Liver (tissue), 9 donors: Measurements from ENCODE around the gene HEPACAM. TPM values are rescaled to one million over a fixed set of nuclear protein-coding genes. Genes with fewer than 3 reads are reported as not detected.

Source experiments
- DNase-seq: peaks from one replicate; pipeline ENCODE4 v3.0.0-alpha.2; 2017; ENCODE audit warnings: low spot score
- H3K27ac ChIP-seq, 2 donors: one replicate each; pipeline ENCODE4 v1.7.0; 2013; ENCODE audit warnings: inconsistent platforms in 2 of 2, low read length in 2 of 2, control low read depth in 1 of 2, low read depth in 1 of 2, mild to moderate bottlenecking in 1 of 2
- H3K27me3 ChIP-seq, 4 donors: one replicate each; pipeline versions ENCODE4 v1.6.1 to v1.7.0; 2013; ENCODE audit warnings: low read length in 3 of 4, inconsistent platforms in 1 of 4, mild to moderate bottlenecking in 1 of 4, moderate library complexity in 1 of 4; ENCODE audit not compliant: control insufficient read depth in 4 of 4, insufficient read depth in 4 of 4
- H3K36me3 ChIP-seq, 4 donors: one replicate each; pipeline versions ENCODE4 v1.6.1 to v1.7.0; 2013; ENCODE audit warnings: low read length in 3 of 4, mild to moderate bottlenecking in 3 of 4, low read depth in 1 of 4, moderate library complexity in 1 of 4; ENCODE audit not compliant: control insufficient read depth in 4 of 4, insufficient read depth in 3 of 4
- H3K4me1 ChIP-seq, 4 donors: one replicate each; pipeline versions ENCODE4 v1.6.1 to v1.7.0; 2013; ENCODE audit warnings: low read length in 3 of 4, mild to moderate bottlenecking in 3 of 4, moderate library complexity in 1 of 4; ENCODE audit not compliant: control insufficient read depth in 4 of 4, insufficient read depth in 4 of 4
- H3K4me3 ChIP-seq, 3 donors: one replicate each; pipeline versions ENCODE4 v1.6.1 to v1.7.0; 2013; ENCODE audit warnings: low read length in 3 of 3, control low read depth in 1 of 3, low read depth in 1 of 3, mild to moderate bottlenecking in 1 of 3
- H3K9ac ChIP-seq, 2 donors: one replicate each; pipeline ENCODE4 v1.7.0; 2013; ENCODE audit warnings: low read length in 2 of 2, mild to moderate bottlenecking in 2 of 2, moderate library complexity in 2 of 2, control low read depth in 1 of 2, low read depth in 1 of 2
- H3K9me3 ChIP-seq, 4 donors: one replicate each; pipeline versions ENCODE4 v1.6.1 to v1.7.0; 2013; ENCODE audit warnings: low read length in 3 of 4; ENCODE audit not compliant: control insufficient read depth in 4 of 4
- EGR1 ChIP-seq, 2 donors: IDR thresholded peaks; 2 replicates each; pipeline ENCODE4 v1.6.1; 2016 to 2018; ENCODE audit warnings: antibody characterized with exemption in 2 of 2, low read depth in 2 of 2
- FOXA1 ChIP-seq: IDR thresholded peaks from 2 replicates; pipeline ENCODE4 v1.6.1; 2016; ENCODE audit warnings: antibody characterized with exemption
- FOXA2 ChIP-seq: IDR thresholded peaks from 2 replicates; pipeline ENCODE4 v1.6.1; 2016; ENCODE audit warnings: antibody characterized with exemption
- GABPA ChIP-seq, 2 donors: IDR thresholded peaks in 1 of 2; conservative IDR thresholded peaks in 1 of 2; 2 replicates each; pipeline ENCODE4 v1.6.1; 2016; ENCODE audit warnings: antibody characterized with exemption in 2 of 2, mild to moderate bottlenecking in 1 of 2, moderate library complexity in 1 of 2
- HNF4A ChIP-seq, 2 donors: conservative IDR thresholded peaks; 2 replicates each; pipeline ENCODE4 v1.6.1; 2016; ENCODE audit warnings: antibody characterized with exemption in 2 of 2, mild to moderate bottlenecking in 2 of 2
- HNF4G ChIP-seq: IDR thresholded peaks from 2 replicates; pipeline ENCODE4 v1.6.1; 2016; ENCODE audit warnings: antibody characterized with exemption
- JUND ChIP-seq, 2 donors: IDR thresholded peaks; 2 replicates each; pipeline ENCODE4 v1.6.1; 2016; ENCODE audit warnings: antibody characterized with exemption in 2 of 2
- NR2F2 ChIP-seq: IDR thresholded peaks from 2 replicates; pipeline ENCODE4 v1.6.1; 2016; ENCODE audit warnings: antibody characterized with exemption
- RAD21 ChIP-seq, 2 donors: IDR thresholded peaks; 2 replicates each; pipeline ENCODE4 v1.6.1; 2016; ENCODE audit warnings: antibody characterized with exemption in 2 of 2, mild to moderate bottlenecking in 2 of 2
- RXRA ChIP-seq, 2 donors: IDR thresholded peaks; 2 replicates each; pipeline ENCODE4 v1.6.1; 2017 to 2018; ENCODE audit warnings: antibody characterized with exemption in 2 of 2, mild to moderate bottlenecking in 1 of 2
- TAF1 ChIP-seq: conservative IDR thresholded peaks from 2 replicates; pipeline ENCODE4 v1.6.1; 2016; ENCODE audit warnings: antibody characterized with exemption, mild to moderate bottlenecking
- YY1 ChIP-seq: IDR thresholded peaks from 2 replicates; pipeline ENCODE4 v1.6.1; 2016; ENCODE audit warnings: antibody characterized with exemption, mild to moderate bottlenecking
- WGBS: extraction: QIAGEN DNeasy Blood & Tissue Kit; methylation state at CpG from one replicate; pipeline ENCODE4 v1.1.7; 2013; 5-methylcytosine and 5-hydroxymethylcytosine counted together
- polyA plus RNA-seq, 2 donors: library from polyadenylated mRNA; stranded (reverse) in 1 of 2; unstranded in 1 of 2; fragments of 200-250 nt in 1 of 2; fragments of >200 nt in 1 of 2; fragmentation: Nextera tagmentation in 1 of 2; extraction: Ambion mirVana in 1 of 2; gene quantifications; one replicate each; pipeline versions ENCODE4 v1.2.1 to v1.2.3, GENCODE V29; 2013 to 2015
- total RNA-seq, 2 donors: library from RNA; depleted of rRNA; stranded (reverse); fragments of >200 nt; gene quantifications; one replicate each; pipeline ENCODE4 v1.2.3, GENCODE V29; 2014
- TF ChIP-seq, protein P1 (sequence below): IDR thresholded peaks from 2 replicates; pipeline ENCODE4 v1.6.1; 2016; ENCODE audit warnings: antibody characterized with exemption, mild to moderate bottlenecking
- TF ChIP-seq, protein P2 (sequence below): IDR thresholded peaks from 2 replicates; pipeline ENCODE4 v1.6.1; 2016; ENCODE audit warnings: antibody characterized with exemption
- TF ChIP-seq, protein P3 (sequence below): fragments of 150-350 bp; IDR thresholded peaks from 2 replicates; pipeline ENCODE4 v1.5.1; 2017; ENCODE audit warnings: improper control_type of control experiment, low read depth, low read length; ENCODE audit not compliant: missing input control
- TF ChIP-seq, protein P4 (sequence below): IDR thresholded peaks from 2 replicates; pipeline ENCODE4 v1.6.1; 2016; ENCODE audit warnings: antibody characterized with exemption
- donor health status: healthy.
- donor health status: healthy.
- donor health status: healthy.
- donor health status: healthy.
- donor health status: healthy.

Gene HEPACAM
- total and polyA plus RNA-seq, 4 donors: 0.79 to 7.1 (median 3.3) TPM; not detected in 1

DNA sequence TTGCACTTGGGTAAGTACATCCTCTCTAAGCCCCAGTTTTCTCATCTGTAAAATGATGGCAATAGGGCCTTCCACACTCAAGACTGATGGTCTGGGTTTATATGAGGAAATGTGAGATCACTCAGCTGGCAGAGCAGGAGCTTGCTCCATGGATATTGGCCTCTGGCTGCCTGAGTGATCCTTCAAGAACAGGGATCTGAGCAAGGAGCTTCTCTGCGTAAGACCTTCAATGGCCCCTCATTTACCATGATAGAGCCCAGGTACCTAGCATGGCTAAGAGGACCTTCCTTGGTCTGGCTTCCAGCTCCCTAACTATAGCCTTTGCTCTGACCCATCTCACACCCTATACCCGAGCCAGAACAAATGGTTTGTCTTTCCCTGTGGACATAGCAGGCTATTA lies 43.7 kb downstream of the HEPACAM start:
- Histone ChIP-seq H3K9ac (no peak overlapping the region), H3K27me3 (no peaks in the 10 kb centered on the region), H3K4me3 (no peak overlapping the region), H3K27ac (no peak overlapping the region), H3K4me1 (peaks cover 0 to 6% (median 1%) of the 10 kb centered on the region in 4 donors), H3K36me3 (no peaks in the 10 kb centered on the region), H3K9me3 (no peaks in the 10 kb centered on the region)
- 89% methylated on average over 2 of the region's 2 CpGs for WGBS
- no peak for DNase-seq
- TF ChIP-seq HNF4G (no peak), NR2F2 (no peak), EGR1 (IDR thresholded peaks at IDR 0.05; ENCODE audit: low read depth in 2 of 2) (no peak), HNF4A (conservative IDR thresholded peaks at IDR 0.05) (no peak)
- TF ChIP-seq, protein P1, sequence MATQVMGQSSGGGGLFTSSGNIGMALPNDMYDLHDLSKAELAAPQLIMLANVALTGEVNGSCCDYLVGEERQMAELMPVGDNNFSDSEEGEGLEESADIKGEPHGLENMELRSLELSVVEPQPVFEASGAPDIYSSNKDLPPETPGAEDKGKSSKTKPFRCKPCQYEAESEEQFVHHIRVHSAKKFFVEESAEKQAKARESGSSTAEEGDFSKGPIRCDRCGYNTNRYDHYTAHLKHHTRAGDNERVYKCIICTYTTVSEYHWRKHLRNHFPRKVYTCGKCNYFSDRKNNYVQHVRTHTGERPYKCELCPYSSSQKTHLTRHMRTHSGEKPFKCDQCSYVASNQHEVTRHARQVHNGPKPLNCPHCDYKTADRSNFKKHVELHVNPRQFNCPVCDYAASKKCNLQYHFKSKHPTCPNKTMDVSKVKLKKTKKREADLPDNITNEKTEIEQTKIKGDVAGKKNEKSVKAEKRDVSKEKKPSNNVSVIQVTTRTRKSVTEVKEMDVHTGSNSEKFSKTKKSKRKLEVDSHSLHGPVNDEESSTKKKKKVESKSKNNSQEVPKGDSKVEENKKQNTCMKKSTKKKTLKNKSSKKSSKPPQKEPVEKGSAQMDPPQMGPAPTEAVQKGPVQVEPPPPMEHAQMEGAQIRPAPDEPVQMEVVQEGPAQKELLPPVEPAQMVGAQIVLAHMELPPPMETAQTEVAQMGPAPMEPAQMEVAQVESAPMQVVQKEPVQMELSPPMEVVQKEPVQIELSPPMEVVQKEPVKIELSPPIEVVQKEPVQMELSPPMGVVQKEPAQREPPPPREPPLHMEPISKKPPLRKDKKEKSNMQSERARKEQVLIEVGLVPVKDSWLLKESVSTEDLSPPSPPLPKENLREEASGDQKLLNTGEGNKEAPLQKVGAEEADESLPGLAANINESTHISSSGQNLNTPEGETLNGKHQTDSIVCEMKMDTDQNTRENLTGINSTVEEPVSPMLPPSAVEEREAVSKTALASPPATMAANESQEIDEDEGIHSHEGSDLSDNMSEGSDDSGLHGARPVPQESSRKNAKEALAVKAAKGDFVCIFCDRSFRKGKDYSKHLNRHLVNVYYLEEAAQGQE: no peak

DNA sequence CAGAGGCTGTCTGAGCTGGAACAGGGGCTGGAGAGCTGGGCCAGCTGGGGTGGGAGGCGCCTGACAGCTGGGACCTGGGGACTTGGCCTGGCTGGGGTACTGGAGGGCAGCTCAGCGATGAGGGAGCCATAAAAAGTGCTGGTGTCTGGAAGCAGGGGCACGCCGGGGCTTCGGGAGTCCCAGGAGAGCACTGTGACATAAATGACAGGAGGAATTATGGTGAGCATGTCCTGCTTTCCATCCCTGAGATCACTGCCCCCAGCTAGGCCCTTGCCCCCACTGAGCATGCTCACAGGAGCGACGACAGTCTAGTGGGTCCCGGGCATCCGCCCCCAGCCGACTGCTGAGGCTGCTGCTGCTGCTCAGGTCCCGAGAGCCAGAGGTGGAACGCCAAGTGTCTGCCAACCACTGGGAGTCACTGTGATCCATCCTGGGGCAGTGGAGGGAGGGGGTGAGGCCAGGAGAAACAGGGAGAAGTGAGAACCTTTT lies 44.4 kb downstream of the HEPACAM start:
- peaks cover 0 to 6% (median 1%) of the 10 kb centered on the region in 4 donors for H3K4me1 ChIP-seq
- DNase-seq: no peak

More for the DNA sequence above, 44.4 kb downstream of the HEPACAM start:
- no peak for TF ChIP-seq HNF4G
- TF ChIP-seq, protein P2, sequence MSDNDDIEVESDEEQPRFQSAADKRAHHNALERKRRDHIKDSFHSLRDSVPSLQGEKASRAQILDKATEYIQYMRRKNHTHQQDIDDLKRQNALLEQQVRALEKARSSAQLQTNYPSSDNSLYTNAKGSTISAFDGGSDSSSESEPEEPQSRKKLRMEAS: no peak
- no peak for TF ChIP-seq RAD21 (IDR thresholded peaks at IDR 0.05)
- no peak for TF ChIP-seq RXRA (IDR thresholded peaks at IDR 0.05)
- no peak for TF ChIP-seq TAF1
- TF ChIP-seq JUND (IDR thresholded peaks at IDR 0.05): no peak
- no peak for TF ChIP-seq EGR1 (IDR thresholded peaks at IDR 0.05; ENCODE audit: low read depth in 2 of 2)
- TF ChIP-seq, protein P3, sequence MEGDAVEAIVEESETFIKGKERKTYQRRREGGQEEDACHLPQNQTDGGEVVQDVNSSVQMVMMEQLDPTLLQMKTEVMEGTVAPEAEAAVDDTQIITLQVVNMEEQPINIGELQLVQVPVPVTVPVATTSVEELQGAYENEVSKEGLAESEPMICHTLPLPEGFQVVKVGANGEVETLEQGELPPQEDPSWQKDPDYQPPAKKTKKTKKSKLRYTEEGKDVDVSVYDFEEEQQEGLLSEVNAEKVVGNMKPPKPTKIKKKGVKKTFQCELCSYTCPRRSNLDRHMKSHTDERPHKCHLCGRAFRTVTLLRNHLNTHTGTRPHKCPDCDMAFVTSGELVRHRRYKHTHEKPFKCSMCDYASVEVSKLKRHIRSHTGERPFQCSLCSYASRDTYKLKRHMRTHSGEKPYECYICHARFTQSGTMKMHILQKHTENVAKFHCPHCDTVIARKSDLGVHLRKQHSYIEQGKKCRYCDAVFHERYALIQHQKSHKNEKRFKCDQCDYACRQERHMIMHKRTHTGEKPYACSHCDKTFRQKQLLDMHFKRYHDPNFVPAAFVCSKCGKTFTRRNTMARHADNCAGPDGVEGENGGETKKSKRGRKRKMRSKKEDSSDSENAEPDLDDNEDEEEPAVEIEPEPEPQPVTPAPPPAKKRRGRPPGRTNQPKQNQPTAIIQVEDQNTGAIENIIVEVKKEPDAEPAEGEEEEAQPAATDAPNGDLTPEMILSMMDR: no peak
- TF ChIP-seq, protein P4, sequence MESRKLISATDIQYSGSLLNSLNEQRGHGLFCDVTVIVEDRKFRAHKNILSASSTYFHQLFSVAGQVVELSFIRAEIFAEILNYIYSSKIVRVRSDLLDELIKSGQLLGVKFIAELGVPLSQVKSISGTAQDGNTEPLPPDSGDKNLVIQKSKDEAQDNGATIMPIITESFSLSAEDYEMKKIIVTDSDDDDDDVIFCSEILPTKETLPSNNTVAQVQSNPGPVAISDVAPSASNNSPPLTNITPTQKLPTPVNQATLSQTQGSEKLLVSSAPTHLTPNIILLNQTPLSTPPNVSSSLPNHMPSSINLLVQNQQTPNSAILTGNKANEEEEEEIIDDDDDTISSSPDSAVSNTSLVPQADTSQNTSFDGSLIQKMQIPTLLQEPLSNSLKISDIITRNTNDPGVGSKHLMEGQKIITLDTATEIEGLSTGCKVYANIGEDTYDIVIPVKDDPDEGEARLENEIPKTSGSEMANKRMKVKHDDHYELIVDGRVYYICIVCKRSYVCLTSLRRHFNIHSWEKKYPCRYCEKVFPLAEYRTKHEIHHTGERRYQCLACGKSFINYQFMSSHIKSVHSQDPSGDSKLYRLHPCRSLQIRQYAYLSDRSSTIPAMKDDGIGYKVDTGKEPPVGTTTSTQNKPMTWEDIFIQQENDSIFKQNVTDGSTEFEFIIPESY: no peak
- no peak for TF ChIP-seq YY1
- TF ChIP-seq FOXA1: no peak
- TF ChIP-seq GABPA (IDR thresholded peaks at IDR 0.05 in 1 of 2, conservative IDR thresholded peaks at IDR 0.05 in 1 of 2): no peak
- TF ChIP-seq, protein P1: no peak
- TF ChIP-seq FOXA2: no peak
- H3K36me3 ChIP-seq: no peaks in the 10 kb centered on the region
- H3K4me3 ChIP-seq: no peak overlapping the region
- WGBS: 79% methylated on average over 12 of the region's 12 CpGs
- H3K27ac ChIP-seq: no peak overlapping the region
- H3K9me3 ChIP-seq: no peaks in the 10 kb centered on the region
- no peak overlapping the region for H3K9ac ChIP-seq
- H3K27me3 ChIP-seq: no peaks in the 10 kb centered on the region
